ENCODE results near the gene MVD.

MVD gene

DNA sequence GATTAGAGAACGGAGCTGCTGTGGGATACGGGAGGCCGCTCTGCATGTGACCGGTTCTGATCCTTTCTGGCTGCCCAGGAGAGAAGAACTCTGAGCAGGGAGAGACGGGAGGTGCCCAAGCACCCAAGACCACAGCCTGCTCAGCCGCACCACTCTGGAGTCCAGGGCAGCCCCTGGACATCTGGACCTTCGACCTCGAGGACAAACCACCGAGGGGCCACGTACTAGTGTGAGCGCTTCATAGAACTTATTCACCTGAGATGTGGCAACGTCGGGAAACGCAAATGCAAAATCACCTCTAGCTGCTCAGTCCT, 37.4 kb upstream of the MVD start:
- no peak overlapping the region for H3K4me3 ChIP-seq (ENCODE audit: low read depth, low read length)

DNA sequence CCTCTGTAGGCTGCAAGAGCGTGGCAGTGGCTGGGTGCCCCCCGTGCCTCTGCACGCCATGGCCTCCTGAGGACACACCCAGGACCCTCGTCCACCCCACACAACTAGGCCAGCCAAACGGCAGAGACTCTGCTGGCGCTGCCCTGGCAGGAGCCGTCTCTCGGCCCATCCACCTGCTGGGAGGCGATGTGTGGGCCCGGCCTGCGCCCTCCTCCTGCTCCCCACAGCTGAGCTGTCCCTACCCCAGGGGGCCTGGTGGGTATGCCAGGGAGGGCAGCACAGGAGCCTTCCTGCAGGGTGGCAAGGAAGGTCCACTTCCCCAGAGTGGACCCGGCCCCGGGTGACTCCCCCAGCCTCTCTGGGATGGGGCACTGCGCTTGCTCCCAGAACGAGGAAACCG, 36.3 kb upstream of the MVD start:
- TF ChIP-seq, protein P1, sequence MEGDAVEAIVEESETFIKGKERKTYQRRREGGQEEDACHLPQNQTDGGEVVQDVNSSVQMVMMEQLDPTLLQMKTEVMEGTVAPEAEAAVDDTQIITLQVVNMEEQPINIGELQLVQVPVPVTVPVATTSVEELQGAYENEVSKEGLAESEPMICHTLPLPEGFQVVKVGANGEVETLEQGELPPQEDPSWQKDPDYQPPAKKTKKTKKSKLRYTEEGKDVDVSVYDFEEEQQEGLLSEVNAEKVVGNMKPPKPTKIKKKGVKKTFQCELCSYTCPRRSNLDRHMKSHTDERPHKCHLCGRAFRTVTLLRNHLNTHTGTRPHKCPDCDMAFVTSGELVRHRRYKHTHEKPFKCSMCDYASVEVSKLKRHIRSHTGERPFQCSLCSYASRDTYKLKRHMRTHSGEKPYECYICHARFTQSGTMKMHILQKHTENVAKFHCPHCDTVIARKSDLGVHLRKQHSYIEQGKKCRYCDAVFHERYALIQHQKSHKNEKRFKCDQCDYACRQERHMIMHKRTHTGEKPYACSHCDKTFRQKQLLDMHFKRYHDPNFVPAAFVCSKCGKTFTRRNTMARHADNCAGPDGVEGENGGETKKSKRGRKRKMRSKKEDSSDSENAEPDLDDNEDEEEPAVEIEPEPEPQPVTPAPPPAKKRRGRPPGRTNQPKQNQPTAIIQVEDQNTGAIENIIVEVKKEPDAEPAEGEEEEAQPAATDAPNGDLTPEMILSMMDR (IDR thresholded peaks at IDR 0.05; ENCODE audit: low read depth, low read length): no peak
- no peak overlapping the region for H3K4me3 ChIP-seq (ENCODE audit: low read depth, low read length)

More for the DNA sequence above, 37.4 kb upstream of the MVD start:
- TF ChIP-seq, protein P1 (IDR thresholded peaks at IDR 0.05; ENCODE audit: low read depth, low read length): no peak

GRCh38 chr16:88698646-88699045, 35.8 kb upstream of the MVD start:
- TF ChIP-seq, protein P1 (IDR thresholded peaks at IDR 0.05; ENCODE audit: low read depth, low read length): no peak
- no peak overlapping the region for H3K4me3 ChIP-seq (ENCODE audit: low read depth, low read length)

DNA sequence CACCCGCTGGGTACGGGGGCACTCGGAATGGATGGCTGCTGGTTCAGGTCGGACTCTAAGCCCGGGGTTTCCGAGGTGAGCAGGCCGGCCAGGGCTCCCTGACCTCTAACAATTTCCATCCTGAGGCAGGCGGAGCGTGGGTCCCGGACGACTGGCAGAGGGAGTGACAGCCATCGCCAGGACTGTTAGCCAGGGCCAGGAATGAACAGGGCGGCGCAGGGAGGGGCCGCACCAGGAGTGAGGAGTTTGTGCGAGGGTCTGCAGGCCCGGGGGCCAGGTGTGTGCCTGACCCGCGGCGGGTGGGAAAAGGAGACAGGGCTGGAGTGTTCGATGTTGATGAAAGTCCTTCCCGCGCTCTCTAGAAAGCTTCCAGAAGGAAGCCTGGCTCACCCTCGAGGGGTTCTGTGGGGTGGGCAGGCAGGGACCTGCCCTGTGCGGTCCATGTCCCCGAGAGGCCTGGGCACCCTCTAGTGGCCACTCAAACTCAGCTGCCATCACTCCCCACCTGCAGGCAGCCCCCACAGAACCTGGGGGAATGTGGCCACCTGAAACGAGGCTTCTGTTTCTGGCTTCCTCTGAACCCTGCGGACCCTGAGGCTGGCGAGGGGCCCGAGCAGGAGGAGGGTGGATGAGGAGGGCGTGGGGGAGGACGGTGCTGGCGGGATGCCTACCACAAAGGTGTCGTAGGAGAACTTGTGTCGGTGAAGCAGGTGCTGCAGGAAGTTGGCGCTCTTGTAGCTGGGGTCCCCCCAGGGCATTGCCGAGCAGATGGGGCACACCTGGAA, 35.1 kb upstream of the MVD start:
- TF ChIP-seq, protein P1 (IDR thresholded peaks at IDR 0.05; ENCODE audit: low read depth, low read length): 0 out of 2 replicates have a peak, but pooled peaks have one; percentile 12
- no peak overlapping the region for H3K4me3 ChIP-seq (ENCODE audit: low read depth, low read length)

DNA sequence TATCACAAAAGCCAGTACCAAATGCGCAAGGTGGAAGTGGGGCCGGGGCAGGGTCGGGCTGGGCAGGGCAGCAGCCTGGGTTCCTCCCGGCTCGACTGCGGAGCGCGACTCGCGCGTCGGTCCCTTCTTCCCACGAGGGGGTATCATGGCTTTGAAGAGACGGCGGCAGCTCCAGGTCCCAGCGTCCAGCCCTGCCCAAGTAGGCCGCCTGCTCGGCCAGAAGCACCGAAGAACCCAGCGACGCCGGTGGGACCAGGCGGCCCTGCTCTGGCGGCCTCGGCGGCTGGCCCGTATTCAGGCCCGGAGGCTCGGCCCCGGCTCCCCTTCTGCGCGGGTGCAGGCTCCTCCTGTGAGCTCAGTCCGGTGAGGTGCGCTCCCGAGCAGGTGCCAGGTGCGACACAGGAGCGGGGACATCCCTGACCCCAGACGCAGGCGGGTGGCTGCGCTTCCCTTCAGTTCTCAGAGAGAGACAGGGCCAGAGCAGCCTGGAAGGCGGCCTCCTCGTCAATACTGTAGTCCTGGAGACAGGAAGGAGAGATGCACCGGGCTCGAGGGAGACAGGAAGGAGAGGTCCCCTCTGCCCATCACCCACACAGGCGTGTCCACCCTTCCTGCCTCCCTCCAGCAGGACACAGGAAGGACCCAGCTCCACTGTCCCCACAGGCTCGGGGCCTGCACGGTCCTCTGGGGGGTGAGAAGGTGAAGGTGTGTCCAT, 34.4 kb upstream of the MVD start:
- no peak overlapping the region for H3K4me3 ChIP-seq (ENCODE audit: low read depth, low read length)

GRCh38 chr16:88696441-88696840, 33.5 kb upstream of the MVD start:
- no peak overlapping the region for H3K4me3 ChIP-seq (ENCODE audit: low read depth, low read length)
- TF ChIP-seq, protein P1 (IDR thresholded peaks at IDR 0.05; ENCODE audit: low read depth, low read length): no peak

More for the DNA sequence above, 34.4 kb upstream of the MVD start:
- TF ChIP-seq, protein P1 (IDR thresholded peaks at IDR 0.05; ENCODE audit: low read depth, low read length): no peak

DNA sequence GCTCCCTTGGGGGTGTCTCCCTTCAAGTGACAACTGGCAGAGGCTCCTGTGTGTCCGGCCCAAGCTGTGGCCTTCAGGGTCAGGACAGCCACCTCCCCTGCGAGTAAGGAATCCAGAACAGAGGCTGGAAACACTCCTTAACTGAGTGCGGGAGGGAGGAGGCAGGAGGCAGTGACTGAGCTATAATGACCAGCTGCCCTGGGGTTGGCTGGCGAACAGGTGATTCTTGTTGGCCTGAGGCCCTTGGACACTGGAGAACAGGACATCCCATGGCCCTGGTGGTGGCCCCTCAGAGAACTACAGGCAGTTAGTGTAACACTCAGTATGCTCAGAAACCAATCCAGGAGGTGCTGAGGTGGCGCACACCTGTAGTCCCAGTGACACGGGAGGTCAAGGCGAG, 32.9 kb upstream of the MVD start:
- TF ChIP-seq, protein P1 (IDR thresholded peaks at IDR 0.05; ENCODE audit: low read depth, low read length): no peak
- no peak overlapping the region for H3K4me3 ChIP-seq (ENCODE audit: low read depth, low read length)
